NCI-H446 (cell line): ENCODE measurements around the gene SLC66A2.

Experiments used
- DNase-seq, 2 experiments: peaks; one replicate each; lab custom pipeline; 2025; lab: John Stamatoyannopoulos, UW

The SLC66A2 gene

GRCh38 chr18:79937103-79937860 lies 14.2 kb downstream of the SLC66A2 start:
- no peak for DNase-seq

DNA sequence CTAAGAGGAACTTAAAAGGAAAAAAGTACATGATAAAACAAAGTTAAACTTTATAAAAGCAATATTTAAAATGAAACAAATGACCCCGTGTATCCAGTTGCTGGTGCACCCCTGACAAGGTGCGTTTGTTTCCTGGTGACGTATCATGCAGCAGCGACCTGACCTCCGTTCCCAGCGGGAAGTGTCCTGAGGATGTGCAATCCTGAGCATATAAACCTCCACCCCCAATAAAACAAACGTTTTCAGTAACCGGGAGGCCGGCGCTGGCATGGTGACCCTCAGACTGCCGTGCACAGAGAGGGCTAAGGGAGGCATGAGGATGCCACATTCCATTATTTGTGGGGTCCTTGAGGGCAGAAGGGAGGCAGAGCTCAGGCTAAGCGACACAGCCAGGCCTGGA lies 14.8 kb downstream of the SLC66A2 start:
- DNase-seq: no peak

DNA sequence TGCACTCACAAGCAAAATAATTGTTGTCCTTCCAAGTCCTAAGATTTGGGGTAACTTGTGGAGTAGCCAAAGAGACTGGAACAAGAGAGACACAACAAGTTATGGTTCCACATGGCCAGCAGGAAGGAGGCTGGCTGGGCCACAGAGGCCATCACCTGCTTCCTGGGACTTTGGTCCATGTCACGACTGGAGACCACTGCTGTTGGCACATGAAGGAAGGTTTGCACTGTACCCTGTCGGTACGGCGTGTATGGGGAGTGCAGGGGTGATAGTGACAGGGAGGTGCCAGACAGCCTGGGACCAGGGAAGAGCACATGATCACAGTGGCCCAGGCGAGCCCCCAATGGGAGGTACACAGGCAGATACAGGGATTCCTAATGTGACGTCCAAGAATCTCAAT lies 15.5 kb downstream of the SLC66A2 start:
- no peak for DNase-seq

DNA sequence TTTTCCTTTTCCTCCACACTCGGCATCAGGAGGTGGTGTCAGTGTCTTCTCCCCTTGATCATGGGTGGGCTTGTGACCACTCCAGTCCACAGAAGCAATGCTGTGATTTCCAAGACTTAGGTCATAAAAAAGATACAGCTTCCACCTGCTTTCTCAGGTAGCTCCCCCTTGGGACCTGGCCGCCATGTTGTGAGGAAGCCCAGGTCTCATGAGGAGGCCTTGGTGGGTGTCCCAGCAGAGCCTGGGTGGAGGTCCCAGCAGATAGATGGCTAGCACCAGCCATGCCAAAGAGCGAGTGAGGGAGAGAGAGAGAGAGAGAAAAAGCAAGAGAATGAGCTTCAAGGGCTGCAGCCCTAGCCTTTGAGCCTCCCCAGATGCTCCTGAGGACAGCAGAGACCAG lies 16.0 kb downstream of the SLC66A2 start:
- DNase-seq: no peak

DNA sequence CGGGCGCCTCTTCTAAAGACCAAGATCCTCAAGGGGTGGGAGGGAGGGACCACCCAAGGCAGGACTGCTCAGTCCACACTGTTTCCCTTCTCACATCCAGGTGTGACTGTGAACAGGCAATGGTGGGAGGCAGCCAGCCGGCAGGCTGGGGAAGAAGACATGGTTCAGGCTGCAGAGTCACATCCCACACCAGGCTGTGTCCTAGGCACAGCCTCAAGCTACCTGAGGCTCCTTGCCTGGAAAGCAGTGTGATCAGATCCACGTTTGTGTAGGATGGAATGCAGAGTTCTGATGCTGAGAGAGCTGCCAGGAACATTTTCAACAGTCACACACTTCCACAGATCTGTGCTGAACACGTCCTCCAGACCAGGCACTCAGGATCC lies 16.4 kb downstream of the SLC66A2 start:
- no peak for DNase-seq

DNA sequence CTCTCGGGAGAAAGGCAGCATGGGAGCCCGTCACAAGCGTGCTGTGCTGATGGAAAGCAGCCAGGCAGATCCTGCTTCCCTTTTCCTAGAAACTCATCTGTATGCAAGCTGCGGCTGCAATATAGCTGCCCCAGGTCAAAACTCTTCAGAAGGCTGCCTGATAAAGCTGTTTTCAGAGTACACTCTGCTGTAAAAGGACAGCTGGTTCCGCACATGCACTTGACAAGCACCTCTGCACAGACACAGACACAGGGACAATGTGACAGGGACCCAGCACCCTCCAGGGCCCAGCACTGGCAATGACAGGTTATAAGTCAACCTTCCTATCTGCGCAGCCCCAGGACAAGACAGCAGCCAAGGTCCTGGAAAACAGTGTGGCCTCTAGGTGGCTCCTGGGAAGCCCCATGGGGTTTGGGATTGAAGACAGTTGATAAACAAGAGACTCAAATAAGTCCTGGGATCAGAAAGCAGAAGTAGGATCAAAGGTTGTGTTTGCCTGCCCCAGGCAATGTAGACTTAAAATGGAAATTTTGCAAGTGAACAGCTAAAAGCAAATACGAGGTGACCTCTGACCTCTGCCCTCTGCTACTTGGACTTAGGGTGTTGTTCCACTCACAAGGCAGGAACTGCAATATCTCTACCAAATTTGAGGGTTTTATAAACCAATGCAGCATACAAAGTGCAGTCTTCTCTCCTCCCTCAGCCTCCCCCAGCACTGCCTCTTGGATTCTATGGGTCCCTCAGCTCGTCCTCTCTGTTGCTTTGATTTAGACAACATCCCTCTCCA lies 16.9 kb downstream of the SLC66A2 start:
- no peak for DNase-seq

DNA sequence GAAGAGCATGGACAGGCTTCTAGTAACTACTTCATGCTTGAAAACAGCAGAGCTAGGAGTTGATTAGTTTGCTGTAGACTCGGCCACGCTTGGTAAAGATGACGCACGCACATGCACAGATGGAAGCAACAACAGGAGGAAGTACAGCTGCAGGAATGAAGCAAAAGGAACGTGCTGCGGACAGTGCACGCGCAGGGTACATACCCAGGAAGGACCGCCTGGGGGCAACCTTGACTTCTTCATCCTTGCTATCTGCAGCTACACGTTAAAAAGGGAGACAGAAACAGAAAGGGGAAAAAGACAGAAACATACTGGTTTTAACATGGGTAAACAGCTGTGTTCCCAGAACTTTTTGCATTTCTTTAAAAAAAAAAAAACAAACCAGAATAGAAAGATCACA lies 17.7 kb downstream of the SLC66A2 start:
- DNase-seq: no peak

DNA sequence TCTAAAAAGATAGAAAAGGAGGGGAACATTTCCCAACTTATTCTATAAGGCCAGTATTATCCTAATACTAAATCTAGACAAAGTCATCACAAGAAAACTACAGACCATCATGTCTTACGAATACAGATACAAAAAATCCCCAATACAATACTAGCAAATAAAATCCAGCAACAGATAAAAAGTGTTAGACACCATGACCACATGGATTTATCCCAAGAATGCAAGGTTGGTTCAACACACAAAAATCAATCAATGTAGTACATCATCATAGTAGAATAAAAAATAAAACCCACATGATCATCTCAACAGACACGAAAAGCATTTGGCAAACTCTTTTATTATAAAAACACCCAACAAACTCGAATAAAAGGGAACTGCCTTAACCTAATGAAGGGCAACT lies 18.5 kb downstream of the SLC66A2 start:
- DNase-seq: no peak

DNA sequence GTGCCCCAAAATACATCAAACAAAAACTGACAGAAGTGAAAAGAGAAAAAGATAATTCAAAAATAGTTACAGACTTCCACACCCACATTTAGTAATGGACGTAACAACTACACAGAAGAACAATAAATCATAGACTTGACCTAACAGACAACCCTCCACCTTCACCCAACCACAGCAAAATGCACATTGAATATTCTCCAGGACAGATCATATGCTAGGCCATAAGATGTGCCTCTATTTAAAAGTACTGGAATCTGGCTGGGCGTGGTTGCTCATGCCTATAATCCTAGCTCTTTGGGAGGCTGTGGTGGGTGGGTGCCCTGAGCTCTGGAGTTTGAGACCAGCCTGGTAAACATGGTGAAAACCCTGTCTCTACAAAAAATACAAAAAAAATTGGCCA lies 20.0 kb downstream of the SLC66A2 start:
- DNase-seq: no peak

DNA sequence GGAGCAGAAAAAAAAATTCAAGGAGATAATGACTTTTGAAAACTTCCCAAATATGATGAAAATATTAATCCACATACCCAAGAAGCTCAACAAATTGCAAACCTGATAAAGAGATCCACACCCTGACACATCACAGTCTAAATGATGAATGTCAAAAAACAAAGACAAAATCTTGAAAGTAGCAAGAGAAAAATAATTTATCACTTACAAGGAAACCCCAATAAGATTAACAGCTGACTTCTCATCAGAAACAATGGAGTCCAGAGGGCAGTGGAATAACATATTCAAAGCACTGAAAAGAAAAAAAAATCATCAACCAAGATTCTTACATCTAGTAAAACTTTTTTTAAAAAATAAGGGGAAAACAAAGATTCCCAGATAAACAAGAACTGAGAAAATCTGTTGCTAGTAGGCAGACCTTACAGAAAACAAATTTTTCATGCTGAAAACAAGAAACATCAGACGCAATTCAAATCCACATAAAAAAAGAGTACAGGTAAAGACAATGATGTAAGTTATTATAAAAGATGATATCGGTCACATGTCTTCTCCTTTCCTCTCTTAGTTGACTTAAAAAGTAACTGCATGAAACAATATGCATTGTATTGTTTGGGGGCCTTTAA lies 21.3 kb downstream of the SLC66A2 start:
- DNase-seq: no peak

DNA sequence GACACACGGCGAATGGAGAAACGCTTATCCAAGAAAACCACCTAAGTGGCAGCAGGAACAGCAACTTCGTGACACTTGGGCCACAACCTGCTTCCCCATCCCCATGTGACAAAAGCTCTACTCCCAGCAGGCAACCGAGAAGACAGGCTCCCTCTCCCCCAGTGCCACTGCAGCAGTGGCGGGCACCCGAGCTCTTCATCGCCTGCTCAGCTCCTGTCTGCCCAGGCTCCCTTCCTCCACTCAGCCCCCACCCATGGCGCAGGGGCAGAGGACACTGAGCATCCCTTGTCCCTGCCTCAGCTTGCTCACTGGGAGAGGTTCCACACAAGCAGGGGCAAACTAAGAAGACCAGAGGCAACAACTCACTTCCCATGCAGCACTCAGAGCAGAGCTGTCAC lies 22.9 kb downstream of the SLC66A2 start:
- DNase-seq: no peak

- no peak for DNase-seq
These were observed 23.6 kb downstream of the SLC66A2 start for GRCh38 chr18:79927607-79928562.

GRCh38 chr18:79926715-79927606 lies 24.5 kb downstream of the SLC66A2 start:
- no peak for DNase-seq

DNA sequence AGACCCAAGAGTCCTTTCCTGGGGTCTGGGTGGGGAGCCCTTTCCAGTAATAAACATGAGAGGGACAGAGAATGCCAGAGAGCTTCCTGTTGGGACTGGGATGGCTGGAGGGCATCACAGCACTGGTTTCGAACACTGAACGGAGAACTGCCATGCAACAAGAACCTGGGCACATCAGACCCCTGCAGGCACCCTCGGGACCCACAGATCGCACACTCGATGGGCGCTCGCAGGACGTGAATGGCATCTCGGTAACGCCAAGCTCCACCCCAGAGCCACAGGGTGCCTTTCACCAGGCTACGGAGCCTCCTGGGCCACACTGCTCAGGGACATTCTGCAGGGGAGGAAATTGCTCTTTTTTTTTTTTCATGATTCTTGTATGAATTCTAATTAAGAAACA lies 25.1 kb downstream of the SLC66A2 start:
- no peak for DNase-seq

DNA sequence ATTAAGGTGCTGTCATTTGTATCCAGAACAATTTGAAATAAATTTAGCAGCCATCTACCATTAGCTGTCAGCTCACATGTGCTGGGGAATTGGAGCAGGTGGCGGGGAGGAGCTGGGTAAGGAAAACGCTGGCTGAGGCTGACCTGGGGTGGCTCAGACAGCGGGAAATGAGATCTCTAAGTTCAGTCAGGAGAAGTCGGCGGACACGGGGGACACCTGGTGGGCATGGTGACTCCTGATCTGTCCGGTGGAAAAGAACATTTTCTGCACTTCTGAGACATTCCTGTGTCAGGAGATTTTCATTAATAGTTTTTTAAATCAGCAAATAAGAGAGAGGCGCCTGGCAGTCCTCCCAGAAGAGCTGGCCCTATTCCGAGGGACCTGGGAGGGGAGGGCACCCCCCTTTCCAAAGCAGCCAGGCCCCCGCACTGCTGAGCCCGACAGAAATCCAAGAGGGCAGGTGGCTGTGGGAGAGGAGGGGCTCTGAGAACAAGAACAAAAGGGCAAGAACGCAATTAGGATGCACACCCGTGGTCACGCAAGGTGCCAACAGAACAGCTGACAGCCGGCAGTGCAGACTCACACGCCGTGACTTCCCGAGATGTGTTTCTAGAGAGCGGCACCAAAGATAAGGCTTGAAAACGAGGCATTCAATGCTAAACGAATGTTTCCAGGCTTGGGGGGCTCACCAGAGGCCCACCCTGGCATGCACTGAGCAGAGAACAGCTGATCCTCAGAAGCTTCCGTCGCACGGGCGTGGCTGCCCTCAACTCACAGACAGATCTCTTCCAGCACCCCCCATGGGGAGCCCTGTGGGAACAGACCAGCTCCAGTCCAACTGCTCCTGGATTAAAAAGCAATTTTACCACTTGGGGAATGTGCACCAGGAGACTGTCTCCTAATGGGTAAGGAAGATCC lies 26.4 kb downstream of the SLC66A2 start:
- DNase-seq: peak; percentile 50 to 70

DNA sequence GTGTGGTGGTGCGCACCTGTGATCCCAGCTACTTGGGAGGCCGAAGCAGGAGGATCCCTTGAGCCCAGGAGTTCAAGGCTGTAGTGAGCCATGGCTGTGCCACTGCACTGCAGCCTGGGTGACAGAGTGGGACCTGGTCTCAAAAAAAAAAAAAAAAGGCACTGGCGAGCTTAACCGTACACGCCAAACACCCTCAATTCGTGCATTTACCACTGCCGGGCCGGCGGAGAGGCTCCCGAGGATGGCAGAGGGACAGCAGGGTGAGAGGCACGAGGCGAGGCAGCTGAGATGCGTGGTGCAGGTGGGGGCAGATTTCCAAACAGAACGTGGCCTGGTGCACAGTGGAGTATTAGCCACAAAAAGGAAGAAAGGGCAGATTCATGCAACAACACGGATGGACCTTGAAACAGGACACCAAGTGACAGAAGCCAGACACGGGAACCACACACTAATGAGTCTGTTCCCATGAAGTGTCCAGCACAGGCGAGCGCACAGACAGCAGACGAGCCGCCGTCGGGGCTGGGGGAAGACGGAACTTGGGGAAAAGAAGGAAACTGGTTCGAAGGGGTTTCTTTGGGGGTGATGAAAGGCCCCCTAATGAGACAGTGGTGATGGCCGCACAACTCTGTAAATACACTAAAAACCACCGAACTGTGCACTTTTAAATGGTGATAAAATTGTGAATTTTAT lies 27.4 kb downstream of the SLC66A2 start:
- no peak for DNase-seq

- DNase-seq: no peak
These were observed 28.5 kb downstream of the SLC66A2 start for GRCh38 chr18:79922971-79923411.

DNA sequence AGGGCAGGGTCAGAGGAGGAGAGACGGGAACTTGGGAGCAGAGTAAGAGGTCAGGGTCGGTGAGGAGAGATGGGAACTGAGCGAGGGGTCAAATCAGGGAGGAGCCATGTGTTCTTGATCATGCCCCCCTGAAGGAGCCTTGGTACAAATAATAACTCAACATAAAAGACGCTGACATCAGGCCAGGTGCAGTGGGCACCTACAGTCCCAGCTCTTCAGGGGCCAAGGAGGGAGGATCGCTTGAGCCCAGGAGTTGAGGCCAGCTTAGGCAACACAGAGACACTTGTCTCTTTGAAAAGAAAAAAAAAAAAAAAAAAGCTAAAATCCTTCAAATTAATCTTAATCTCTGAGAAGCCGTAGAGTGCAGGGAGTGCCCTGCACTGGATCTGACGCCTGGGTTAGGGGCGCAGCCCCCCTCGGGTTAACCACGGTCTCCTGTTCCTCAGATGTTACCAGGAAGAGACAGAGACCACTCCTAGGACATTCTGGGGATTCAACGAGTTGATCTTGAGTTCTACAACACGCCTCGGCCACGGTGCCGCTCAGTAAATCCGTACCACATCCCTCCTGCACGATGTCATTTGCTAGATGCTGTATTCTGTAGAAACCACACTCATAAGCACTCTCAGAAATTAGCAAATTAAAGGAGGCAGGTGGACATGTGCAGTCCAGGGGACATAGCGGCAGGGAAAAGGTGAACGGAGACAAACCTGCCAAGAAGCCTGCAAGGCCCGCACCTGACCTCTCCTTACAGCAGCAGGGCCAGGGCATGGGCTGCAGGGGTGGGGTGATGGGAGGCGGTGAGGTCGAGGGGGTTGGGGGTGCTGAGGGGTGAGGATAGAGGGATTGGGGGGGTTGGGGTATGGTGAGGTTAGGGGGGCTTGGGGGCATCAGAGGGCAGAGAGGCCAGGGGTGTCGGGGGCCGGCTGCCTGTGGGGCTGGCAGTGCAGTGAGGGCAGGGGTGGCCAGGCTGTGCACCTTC lies 29.2 kb downstream of the SLC66A2 start:
- no peak for DNase-seq
